Smooth muscle cell of the pulmonary artery (primary cell): ENCODE measurements around the gene CDHR5. TPM values are rescaled to one million over a fixed set of nuclear protein-coding genes. Genes with fewer than 3 reads are reported as not detected.

Source experiments
- total RNA-seq: library from RNA; depleted of rRNA; stranded (reverse); fragments of >200 nt; gene quantifications from 2 replicates; pipeline ENCODE4 v1.2.3, GENCODE V29; 2014

The CDHR5 gene
- not detected in 2 replicates for total RNA-seq

GRCh38 chr11:624705-625635, at the start of gene CDHR5:
Gene CDHR5 (minus strand): TSS chr11:624955. CDS start chr11:624902, 53 bp downstream.

GRCh38 chr11:636511-637332, 12.0 kb upstream of the CDHR5 start, which contains the start of gene DRD4:
Gene DRD4 (plus strand): TSS chr11:637269. CDS start chr11:637305, 36 bp downstream.

GRCh38 chr11:626475-627307, 1.9 kb upstream of the CDHR5 start, which contains the start of gene SCT:
Gene SCT (minus strand): TSS chr11:627181. CDS start chr11:627143, 38 bp downstream.

GRCh38 chr11:615504-616319, 9.0 kb downstream of the CDHR5 start, which contains the start of gene IRF7:
Gene IRF7 (minus strand): TSS chr11:615950. CDS start chr11:615364, 586 bp downstream.

GRCh38 chr11:575996-576768, 48.6 kb downstream of the CDHR5 start, which contains the start of gene PHRF1:
Gene PHRF1 (plus strand): TSS chr11:576470. CDS start chr11:581513, 5,043 bp downstream.

Other genes with a start within 250 kb of the CDHR5 start
- 0.56 and 0.65 TPM in 2 replicates for gene PKP3, start 230.7 kb downstream of the CDHR5 start, total RNA-seq
- gene SIGIRR, start 210.0 kb downstream of the CDHR5 start, total RNA-seq = 11.1 and 14.8 TPM in 2 replicates
- not detected in 2 replicates for gene ANO9, start 182.9 kb downstream of the CDHR5 start, total RNA-seq
- 30.7 and 49.7 TPM in 2 replicates for gene PTDSS2, start 174.7 kb downstream of the CDHR5 start, total RNA-seq
- gene RNH1, start 117.7 kb downstream of the CDHR5 start, total RNA-seq = 279 and 507 TPM in 2 replicates
- 46.1 and 53.3 TPM in 2 replicates for gene HRAS, start 89.4 kb downstream of the CDHR5 start, total RNA-seq
- gene LRRC56, start 87.4 kb downstream of the CDHR5 start, total RNA-seq = 0.52 and 1.1 TPM in 2 replicates
- 0.39 and 0.73 TPM in 2 replicates for gene LMNTD2, start 64.2 kb downstream of the CDHR5 start, total RNA-seq
- 4.3 and 13.4 TPM in 2 replicates for gene RASSF7, start 64.0 kb downstream of the CDHR5 start, total RNA-seq
- 26.8 and 30.7 TPM in 2 replicates for gene PHRF1, start 48.5 kb downstream of the CDHR5 start, total RNA-seq
- gene IRF7, start 9.0 kb downstream of the CDHR5 start, total RNA-seq = 6.1 and 8.4 TPM in 2 replicates
- not detected in 2 replicates for gene SCT, start 2.2 kb upstream of the CDHR5 start, total RNA-seq
- gene DRD4, start 12.3 kb upstream of the CDHR5 start, total RNA-seq = 0.07 and 0.23 TPM in 2 replicates
- 33.0 and 50.5 TPM in 2 replicates for gene DEAF1, start 70.3 kb upstream of the CDHR5 start, total RNA-seq
- 7.4 and 8.3 TPM in 2 replicates for gene TMEM80, start 70.9 kb upstream of the CDHR5 start, total RNA-seq
- 22.9 and 44.8 TPM in 2 replicates for gene EPS8L2, start 81.3 kb upstream of the CDHR5 start, total RNA-seq
- 135 and 192 TPM in 2 replicates for gene TALDO1, start 122.5 kb upstream of the CDHR5 start, total RNA-seq
- gene GATD1, start 152.5 kb upstream of the CDHR5 start, total RNA-seq = 26.1 and 44.4 TPM in 2 replicates
- 0.20 and 0.56 TPM in 2 replicates for gene CEND1, start 165.1 kb upstream of the CDHR5 start, total RNA-seq
- gene SLC25A22, start 173.3 kb upstream of the CDHR5 start, total RNA-seq = 13.9 and 18.2 TPM in 2 replicates
- gene PIDD1, start 180.3 kb upstream of the CDHR5 start, total RNA-seq = 7.7 and 13.0 TPM in 2 replicates
- 207 and 271 TPM in 2 replicates for gene RPLP2, start 185.0 kb upstream of the CDHR5 start, total RNA-seq
- 35.1 and 43.5 TPM in 2 replicates for gene PNPLA2, start 194.0 kb upstream of the CDHR5 start, total RNA-seq
- gene CRACR2B, start 203.0 kb upstream of the CDHR5 start, total RNA-seq = 0.78 and 2.3 TPM in 2 replicates
- gene CD151, start 208.0 kb upstream of the CDHR5 start, total RNA-seq = 1,084 and 1,441 TPM in 2 replicates
- gene POLR2L, start 217.6 kb upstream of the CDHR5 start, total RNA-seq = 271 and 287 TPM in 2 replicates
- 213 and 215 TPM in 2 replicates for gene TSPAN4, start 217.9 kb upstream of the CDHR5 start, total RNA-seq